HepG2 (cell line): ENCODE results near the gene BCL2L2. TPM values are rescaled to one million over a fixed set of nuclear protein-coding genes. Genes with fewer than 3 reads are reported as not detected.

Experiments
- EED ChIP-seq: sonication (generic); formaldehyde crosslinking; IDR thresholded peaks from 2 replicates; pipeline ENCODE4 v1.5.0; 2020; ENCODE audit warnings: mild to moderate bottlenecking, missing genetic modification reagents
- MBNL3 ChIP-seq: fragments of 250-450 bp; sonication (Bioruptor Pico); conservative IDR thresholded peaks from 2 replicates; pipeline ENCODE4 v1.8.0; 2022; ENCODE audit warnings: mild to moderate bottlenecking, inconsistent platforms
- MTA3 ChIP-seq: sonication (generic); formaldehyde crosslinking; IDR thresholded peaks from 2 replicates; pipeline ENCODE4 v1.4.0; 2020; ENCODE audit warnings: missing genetic modification reagents
- SOX13 ChIP-seq, 3 experiments: fragments of 450-650 bp in 1 of 3; sonication (generic) in 1 of 3; formaldehyde crosslinking in 1 of 3; IDR thresholded peaks in 2 of 3; conservative IDR thresholded peaks in 1 of 3; 2 replicates each; pipeline versions ENCODE4 v1.5.0 to v1.6.1; 2016 to 2020; ENCODE audit warnings: antibody characterized with exemption in 1 of 3, mild to moderate bottlenecking in 1 of 3, missing compliant biosample characterization in 1 of 3, missing genetic modification reagents in 1 of 3, moderate library complexity in 1 of 3
- U2AF1 ChIP-seq: fragments of 200-400 bp; formaldehyde crosslinking; optimal IDR thresholded peaks from 2 replicates; pipeline ENCODE3; 2017; ENCODE audit warnings: mild to moderate bottlenecking, low read depth, low read length
- ZFY ChIP-seq: sonication (generic); formaldehyde crosslinking; IDR thresholded peaks from 2 replicates; pipeline ENCODE4 v1.4.0; 2020; ENCODE audit warnings: missing genetic modification reagents
- ZNF180 ChIP-seq: sonication (generic); formaldehyde crosslinking; IDR thresholded peaks from 2 replicates; pipeline ENCODE4 v1.4.0; 2020; ENCODE audit warnings: low read depth, missing genetic modification reagents, borderline replicate concordance
- ZNF644 ChIP-seq: IDR thresholded peaks from 2 replicates; pipeline ENCODE4 v1.6.1; 2016; ENCODE audit warnings: low read depth
- ZNF747 ChIP-seq: sonication (generic); formaldehyde crosslinking; IDR thresholded peaks from 2 replicates; pipeline ENCODE4 v1.8.1; 2023; ENCODE audit warnings: missing genetic modification reagents, mild to moderate bottlenecking, borderline replicate concordance
- ZNF761 ChIP-seq: sonication (generic); formaldehyde crosslinking; conservative IDR thresholded peaks from 2 replicates; pipeline ENCODE4 v1.4.0; 2020; ENCODE audit warnings: mild to moderate bottlenecking, missing genetic modification reagents
- ZNF816 ChIP-seq: sonication (generic); formaldehyde crosslinking; IDR thresholded peaks from 2 replicates; pipeline ENCODE4 v1.8.0; 2022; ENCODE audit warnings: missing genetic modification reagents, mild to moderate bottlenecking, borderline replicate concordance
- ZNF839 ChIP-seq: sonication (generic); formaldehyde crosslinking; IDR thresholded peaks from 2 replicates; pipeline ENCODE4 v1.4.0; 2020; ENCODE audit warnings: missing genetic modification reagents, mild to moderate bottlenecking, borderline replicate concordance
- polyA plus RNA-seq, 8 experiments: library from polyadenylated mRNA; depleted of rRNA in 3 of 8; stranded (reverse) in 7 of 8; unstranded in 1 of 8; fragments of >200 nt; fragmentation: Illumina TruSeq in 4 of 8; extraction: Trizol in 4 of 8; gene quantifications; 2 replicates each; pipeline versions ENCODE4 v1.2.1 to v1.2.3, GENCODE V29; 2011 to 2016; ENCODE audit warnings: low read depth in 4 of 8, missing spikeins in 1 of 8, mixed read lengths in 1 of 8; ENCODE audit not compliant: insufficient read depth in 1 of 8
- total RNA-seq, 5 experiments: library from RNA; depleted of rRNA; stranded (reverse); fragments of >200 nt; fragmentation: Illumina TruSeq; extraction: Trizol; gene quantifications; 2 replicates each; pipeline ENCODE4 v1.2.3, GENCODE V29; 2016; ENCODE audit warnings: low read depth in 1 of 5
- TF ChIP-seq, protein P1 (sequence below): sonication (generic); formaldehyde crosslinking; conservative IDR thresholded peaks from 2 replicates; pipeline ENCODE4 v1.5.0; 2020; ENCODE audit warnings: missing genetic modification reagents
- TF ChIP-seq, protein P2 (sequence below): sonication (generic); formaldehyde crosslinking; IDR thresholded peaks from 2 replicates; pipeline ENCODE4 v1.5.0; 2020; ENCODE audit warnings: mild to moderate bottlenecking, missing genetic modification reagents
- TF ChIP-seq, protein P3 (sequence below): sonication (generic); formaldehyde crosslinking; IDR thresholded peaks from 2 replicates; pipeline ENCODE4 v1.4.0; 2020; ENCODE audit warnings: missing genetic modification reagents, borderline replicate concordance
- TF ChIP-seq, protein P4 (sequence below): sonication (generic); formaldehyde crosslinking; IDR thresholded peaks from 2 replicates; pipeline ENCODE4 v1.5.1; 2020; ENCODE audit warnings: mild to moderate bottlenecking, missing genetic modification reagents, moderate library complexity

BCL2L2 gene
- total and polyA plus RNA-seq, 2 of the 13 experiments (the other 11 are each of a cell fraction or from before 2014, with no cell fraction given), result 28.1 to 49.8 TPM

DNA sequence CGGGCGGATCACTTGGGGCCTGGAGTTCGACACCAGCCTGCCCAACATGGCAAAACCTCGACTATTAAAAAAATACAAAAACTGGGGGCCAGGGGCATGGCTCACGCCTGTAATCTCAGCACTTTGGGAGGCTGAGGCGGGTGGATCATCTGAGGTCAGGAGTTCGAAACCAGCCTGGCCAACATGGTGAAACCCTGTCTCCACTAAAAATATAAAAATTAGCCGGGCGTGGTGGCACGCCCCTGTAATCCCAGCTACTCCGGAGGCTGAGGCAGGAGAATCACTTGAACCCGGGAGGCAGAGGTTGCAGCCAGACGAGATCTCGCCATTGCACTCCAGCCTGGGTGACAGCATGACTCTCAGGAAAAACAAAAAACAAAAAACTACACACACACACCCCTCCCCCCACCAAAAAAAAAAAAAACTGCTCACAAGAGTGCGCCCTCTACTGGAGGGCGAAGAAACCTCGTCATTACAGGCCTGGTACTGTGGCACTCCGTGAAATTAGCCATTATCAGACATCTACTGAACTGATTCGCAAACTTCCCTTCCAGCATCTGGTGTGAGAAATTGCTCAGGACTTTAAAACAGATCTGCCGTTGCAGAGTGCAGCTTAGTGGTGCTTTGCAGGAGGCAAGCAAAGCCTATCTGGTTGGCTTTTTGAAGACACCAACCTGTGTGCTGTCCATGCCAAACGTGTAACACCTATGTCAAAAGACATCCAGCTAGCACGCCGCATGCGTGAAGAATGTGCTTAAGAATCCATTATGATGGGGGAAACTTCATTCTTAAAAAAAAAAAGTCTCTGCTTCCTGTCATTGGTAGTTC, 11.7 kb upstream of the BCL2L2 start (continued):
- TF ChIP-seq EED (CRISPR knock-in tag), result no peak; the same call in 1 of the 2 replicates
- TF ChIP-seq, protein P1, sequence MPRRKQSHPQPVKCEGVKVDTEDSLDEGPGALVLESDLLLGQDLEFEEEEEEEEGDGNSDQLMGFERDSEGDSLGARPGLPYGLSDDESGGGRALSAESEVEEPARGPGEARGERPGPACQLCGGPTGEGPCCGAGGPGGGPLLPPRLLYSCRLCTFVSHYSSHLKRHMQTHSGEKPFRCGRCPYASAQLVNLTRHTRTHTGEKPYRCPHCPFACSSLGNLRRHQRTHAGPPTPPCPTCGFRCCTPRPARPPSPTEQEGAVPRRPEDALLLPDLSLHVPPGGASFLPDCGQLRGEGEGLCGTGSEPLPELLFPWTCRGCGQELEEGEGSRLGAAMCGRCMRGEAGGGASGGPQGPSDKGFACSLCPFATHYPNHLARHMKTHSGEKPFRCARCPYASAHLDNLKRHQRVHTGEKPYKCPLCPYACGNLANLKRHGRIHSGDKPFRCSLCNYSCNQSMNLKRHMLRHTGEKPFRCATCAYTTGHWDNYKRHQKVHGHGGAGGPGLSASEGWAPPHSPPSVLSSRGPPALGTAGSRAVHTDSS (CRISPR knock-in tag), result no peak
- 0 out of 2 replicates have a peak, but pooled peaks have one; percentile 46 for TF ChIP-seq SOX13 (IDR thresholded peaks at IDR 0.05)
- 0 out of 4 replicates have a peak, but pooled peaks of 1 of the 2 experiments have one; percentile 5 for TF ChIP-seq SOX13 (CRISPR knock-in tag; conservative IDR thresholded peaks at IDR 0.05 in 1 of 2, IDR thresholded peaks at IDR 0.05 in 1 of 2)
- TF ChIP-seq MBNL3 (CRISPR knock-in tag), result 0 out of 2 replicates have a peak, but pooled peaks have one; percentile 6
- TF ChIP-seq, protein P2, sequence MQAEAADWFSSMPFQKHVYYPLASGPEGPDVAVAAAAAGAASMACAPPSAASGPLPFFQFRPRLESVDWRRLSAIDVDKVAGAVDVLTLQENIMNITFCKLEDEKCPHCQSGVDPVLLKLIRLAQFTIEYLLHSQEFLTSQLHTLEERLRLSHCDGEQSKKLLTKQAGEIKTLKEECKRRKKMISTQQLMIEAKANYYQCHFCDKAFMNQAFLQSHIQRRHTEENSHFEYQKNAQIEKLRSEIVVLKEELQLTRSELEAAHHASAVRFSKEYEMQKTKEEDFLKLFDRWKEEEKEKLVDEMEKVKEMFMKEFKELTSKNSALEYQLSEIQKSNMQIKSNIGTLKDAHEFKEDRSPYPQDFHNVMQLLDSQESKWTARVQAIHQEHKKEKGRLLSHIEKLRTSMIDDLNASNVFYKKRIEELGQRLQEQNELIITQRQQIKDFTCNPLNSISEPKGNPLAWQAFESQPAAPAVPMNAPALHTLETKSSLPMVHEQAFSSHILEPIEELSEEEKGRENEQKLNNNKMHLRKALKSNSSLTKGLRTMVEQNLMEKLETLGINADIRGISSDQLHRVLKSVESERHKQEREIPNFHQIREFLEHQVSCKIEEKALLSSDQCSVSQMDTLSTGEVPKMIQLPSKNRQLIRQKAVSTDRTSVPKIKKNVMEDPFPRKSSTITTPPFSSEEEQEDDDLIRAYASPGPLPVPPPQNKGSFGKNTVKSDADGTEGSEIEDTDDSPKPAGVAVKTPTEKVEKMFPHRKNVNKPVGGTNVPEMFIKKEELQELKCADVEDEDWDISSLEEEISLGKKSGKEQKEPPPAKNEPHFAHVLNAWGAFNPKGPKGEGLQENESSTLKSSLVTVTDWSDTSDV (CRISPR knock-in tag), result no peak
- TF ChIP-seq ZNF180 (CRISPR knock-in tag), result peak; percentile 30; the same call in 1 of the 2 replicates
- TF ChIP-seq, protein P3, sequence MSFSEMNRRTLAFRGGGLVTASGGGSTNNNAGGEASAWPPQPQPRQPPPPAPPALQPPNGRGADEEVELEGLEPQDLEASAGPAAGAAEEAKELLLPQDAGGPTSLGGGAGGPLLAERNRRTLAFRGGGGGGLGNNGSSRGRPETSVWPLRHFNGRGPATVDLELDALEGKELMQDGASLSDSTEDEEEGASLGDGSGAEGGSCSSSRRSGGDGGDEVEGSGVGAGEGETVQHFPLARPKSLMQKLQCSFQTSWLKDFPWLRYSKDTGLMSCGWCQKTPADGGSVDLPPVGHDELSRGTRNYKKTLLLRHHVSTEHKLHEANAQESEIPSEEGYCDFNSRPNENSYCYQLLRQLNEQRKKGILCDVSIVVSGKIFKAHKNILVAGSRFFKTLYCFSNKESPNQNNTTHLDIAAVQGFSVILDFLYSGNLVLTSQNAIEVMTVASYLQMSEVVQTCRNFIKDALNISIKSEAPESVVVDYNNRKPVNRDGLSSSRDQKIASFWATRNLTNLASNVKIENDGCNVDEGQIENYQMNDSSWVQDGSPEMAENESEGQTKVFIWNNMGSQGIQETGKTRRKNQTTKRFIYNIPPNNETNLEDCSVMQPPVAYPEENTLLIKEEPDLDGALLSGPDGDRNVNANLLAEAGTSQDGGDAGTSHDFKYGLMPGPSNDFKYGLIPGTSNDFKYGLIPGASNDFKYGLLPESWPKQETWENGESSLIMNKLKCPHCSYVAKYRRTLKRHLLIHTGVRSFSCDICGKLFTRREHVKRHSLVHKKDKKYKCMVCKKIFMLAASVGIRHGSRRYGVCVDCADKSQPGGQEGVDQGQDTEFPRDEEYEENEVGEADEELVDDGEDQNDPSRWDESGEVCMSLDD (CRISPR knock-in tag), result 0 out of 2 replicates have a peak, but pooled peaks have one; percentile 53
- no peak for TF ChIP-seq ZNF839 (CRISPR knock-in tag)
- TF ChIP-seq MTA3 (CRISPR knock-in tag), result no peak
- TF ChIP-seq, protein P4, sequence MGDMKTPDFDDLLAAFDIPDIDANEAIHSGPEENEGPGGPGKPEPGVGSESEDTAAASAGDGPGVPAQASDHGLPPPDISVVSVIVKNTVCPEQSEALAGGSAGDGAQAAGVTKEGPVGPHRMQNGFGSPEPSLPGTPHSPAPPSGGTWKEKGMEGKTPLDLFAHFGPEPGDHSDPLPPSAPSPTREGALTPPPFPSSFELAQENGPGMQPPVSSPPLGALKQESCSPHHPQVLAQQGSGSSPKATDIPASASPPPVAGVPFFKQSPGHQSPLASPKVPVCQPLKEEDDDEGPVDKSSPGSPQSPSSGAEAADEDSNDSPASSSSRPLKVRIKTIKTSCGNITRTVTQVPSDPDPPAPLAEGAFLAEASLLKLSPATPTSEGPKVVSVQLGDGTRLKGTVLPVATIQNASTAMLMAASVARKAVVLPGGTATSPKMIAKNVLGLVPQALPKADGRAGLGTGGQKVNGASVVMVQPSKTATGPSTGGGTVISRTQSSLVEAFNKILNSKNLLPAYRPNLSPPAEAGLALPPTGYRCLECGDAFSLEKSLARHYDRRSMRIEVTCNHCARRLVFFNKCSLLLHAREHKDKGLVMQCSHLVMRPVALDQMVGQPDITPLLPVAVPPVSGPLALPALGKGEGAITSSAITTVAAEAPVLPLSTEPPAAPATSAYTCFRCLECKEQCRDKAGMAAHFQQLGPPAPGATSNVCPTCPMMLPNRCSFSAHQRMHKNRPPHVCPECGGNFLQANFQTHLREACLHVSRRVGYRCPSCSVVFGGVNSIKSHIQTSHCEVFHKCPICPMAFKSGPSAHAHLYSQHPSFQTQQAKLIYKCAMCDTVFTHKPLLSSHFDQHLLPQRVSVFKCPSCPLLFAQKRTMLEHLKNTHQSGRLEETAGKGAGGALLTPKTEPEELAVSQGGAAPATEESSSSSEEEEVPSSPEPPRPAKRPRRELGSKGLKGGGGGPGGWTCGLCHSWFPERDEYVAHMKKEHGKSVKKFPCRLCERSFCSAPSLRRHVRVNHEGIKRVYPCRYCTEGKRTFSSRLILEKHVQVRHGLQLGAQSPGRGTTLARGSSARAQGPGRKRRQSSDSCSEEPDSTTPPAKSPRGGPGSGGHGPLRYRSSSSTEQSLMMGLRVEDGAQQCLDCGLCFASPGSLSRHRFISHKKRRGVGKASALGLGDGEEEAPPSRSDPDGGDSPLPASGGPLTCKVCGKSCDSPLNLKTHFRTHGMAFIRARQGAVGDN (CRISPR knock-in tag), result peak; percentile 31; the same call in 1 of the 2 replicates
- peak; percentile 59 for TF ChIP-seq ZFY
- TF ChIP-seq U2AF1, result no peak
- TF ChIP-seq ZNF761, result no peak
- no peak for TF ChIP-seq ZNF644
- 0 out of 2 replicates have a peak, but pooled peaks have one; percentile 38 for TF ChIP-seq ZNF816 (CRISPR knock-in tag)
- TF ChIP-seq ZNF747 (CRISPR knock-in tag), result no peak
